Lower leg skin (tissue), 3 donors: ENCODE measurements around the gene MDGA2.

Source experiments
- POLR2A ChIP-seq, 2 donors: fragments of 450-650 bp; IDR thresholded peaks; one replicate each; pipeline ENCODE4 v1.6.1; 2016 to 2017; ENCODE audit warnings: antibody characterized with exemption in 2 of 2, mild to moderate bottlenecking in 1 of 2, moderate library complexity in 1 of 2
- TF ChIP-seq, protein P1 (sequence below), 3 donors: fragments of 450-650 bp; IDR thresholded peaks; one replicate each; pipeline ENCODE4 v1.5.1; 2016; ENCODE audit warnings: antibody characterized with exemption in 3 of 3, mild to moderate bottlenecking in 3 of 3, moderate library complexity in 2 of 3

DNA sequence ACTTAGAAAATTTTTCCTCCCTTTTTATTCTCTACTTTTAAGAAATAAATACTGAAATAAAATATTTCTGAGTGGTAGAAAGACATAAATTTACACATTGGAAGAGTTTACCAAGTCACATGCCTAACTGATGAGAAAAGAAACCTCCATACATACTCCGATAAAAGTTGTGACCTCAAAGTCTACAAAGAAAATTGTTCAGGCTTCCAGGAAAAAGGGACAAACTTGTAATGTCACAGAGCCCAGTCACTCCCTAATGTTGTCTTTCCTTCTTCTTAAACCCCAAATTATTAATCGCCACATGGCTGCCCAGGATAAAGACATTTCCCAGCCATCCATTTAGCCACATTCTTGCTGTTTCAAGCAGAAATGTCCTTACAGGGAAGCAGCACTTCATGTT is 455.3 kb downstream of the MDGA2 start:
- no peak for TF ChIP-seq POLR2A (IDR thresholded peaks at IDR 0.05)
- TF ChIP-seq, protein P1, sequence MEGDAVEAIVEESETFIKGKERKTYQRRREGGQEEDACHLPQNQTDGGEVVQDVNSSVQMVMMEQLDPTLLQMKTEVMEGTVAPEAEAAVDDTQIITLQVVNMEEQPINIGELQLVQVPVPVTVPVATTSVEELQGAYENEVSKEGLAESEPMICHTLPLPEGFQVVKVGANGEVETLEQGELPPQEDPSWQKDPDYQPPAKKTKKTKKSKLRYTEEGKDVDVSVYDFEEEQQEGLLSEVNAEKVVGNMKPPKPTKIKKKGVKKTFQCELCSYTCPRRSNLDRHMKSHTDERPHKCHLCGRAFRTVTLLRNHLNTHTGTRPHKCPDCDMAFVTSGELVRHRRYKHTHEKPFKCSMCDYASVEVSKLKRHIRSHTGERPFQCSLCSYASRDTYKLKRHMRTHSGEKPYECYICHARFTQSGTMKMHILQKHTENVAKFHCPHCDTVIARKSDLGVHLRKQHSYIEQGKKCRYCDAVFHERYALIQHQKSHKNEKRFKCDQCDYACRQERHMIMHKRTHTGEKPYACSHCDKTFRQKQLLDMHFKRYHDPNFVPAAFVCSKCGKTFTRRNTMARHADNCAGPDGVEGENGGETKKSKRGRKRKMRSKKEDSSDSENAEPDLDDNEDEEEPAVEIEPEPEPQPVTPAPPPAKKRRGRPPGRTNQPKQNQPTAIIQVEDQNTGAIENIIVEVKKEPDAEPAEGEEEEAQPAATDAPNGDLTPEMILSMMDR (IDR thresholded peaks at IDR 0.05): no peak
